NCI-H128 (cell line): ENCODE data around the gene RNF150.
"Not testable (repeated sequence)": the region's sequence is repeated elsewhere in the genome, so short reads cannot be mapped to it uniquely, and the experiment has no call there.

Source experiments
- DNase-seq: peaks from one replicate; lab custom pipeline; 2025; ENCODE audit not compliant: unreplicated experiment; lab: John Stamatoyannopoulos, UW

RNF150 gene

DNA sequence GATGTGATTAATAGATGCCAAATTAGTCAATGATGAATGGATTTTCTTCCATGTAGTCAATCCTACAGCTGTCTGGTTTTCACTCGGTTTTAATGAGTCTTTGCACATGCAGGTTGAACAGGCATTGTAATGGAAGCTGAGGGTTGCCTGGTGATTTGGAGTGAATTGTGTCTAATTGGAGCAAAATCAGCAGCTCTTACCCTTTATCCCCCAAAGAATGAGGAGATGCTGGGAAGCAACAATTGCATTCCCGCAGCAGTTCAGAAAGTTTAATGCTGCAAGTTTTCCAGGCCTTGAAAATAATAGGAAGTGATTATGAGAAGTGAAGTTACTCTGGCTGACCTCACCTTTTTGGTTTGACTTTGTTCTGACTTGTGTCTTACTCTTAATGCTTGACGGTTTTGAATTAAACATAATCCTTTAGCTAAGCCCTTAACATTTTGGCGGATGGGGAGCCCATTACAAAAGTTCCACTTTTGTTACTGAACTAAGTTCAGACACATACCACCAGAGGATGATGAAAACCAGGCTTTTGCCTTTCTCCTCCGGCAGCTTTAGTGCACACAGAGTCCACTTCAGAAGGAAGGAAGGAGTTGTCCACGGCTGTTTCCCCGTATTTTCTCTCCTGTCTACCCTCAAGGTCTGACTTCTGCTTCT is 298.3 kb downstream of the RNF150 start:
- no peak for DNase-seq

DNA sequence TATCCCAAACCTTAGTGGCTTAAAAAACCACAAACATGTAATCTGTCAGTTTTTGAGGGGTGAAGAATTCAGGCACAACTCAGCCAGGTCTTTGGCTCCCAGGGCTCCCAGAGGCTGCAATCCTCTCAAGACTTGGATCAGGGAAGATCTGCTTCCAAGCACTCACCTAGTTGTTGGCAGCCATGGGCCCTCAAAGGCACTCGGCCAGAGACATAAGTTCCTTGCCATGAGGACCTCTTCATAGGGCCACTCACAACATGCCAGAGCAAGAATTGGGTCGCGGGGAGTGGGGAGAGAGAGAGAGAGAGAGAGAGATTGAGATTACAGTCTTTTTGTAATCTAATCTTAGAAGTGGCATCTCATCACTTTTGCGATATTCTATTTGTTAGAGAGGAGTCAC is 300.0 kb downstream of the RNF150 start:
- no peak for DNase-seq

DNA sequence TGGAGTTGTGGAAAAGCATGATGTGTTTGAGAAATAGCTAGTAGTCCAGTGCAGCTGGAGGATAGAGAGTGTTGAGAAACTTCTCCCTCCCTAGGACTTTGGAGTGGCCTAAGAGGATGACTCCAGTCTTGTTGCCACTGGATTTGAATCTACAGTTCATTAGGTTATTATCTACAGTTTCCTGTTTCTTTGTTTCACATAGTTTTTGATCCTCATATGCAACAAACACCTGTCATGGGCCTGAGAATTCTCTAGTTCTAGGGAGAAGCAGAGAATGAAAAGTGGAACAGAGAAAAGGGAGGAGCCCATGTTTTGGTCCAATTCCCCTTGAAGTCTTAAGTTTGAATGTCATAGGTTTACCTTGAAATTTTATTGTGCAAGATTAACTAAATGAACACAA is 303.4 kb downstream of the RNF150 start:
- DNase-seq: no peak

GRCh38 chr4:140826701-140827027 is 306.6 kb downstream of the RNF150 start:
- no peak for DNase-seq

DNA sequence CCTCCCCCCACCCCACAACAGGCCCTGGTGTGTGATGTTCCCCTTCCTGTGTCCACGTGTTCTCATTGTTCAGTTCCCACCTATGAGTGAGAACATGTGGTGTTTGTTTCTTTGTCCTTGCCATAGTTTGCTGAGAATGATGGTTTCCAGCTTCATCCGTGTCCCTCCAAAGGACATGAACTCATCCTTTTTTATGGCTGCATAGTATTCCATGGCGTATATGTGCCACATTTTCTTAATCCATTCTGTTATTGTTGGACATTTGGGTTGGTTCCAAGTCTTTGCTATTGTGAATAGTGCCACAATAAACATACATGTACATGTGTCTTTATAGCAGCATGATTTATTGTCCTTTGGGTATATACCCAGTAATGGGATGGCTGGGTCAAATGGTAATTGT is 312.7 kb downstream of the RNF150 start:
- not testable (repeated sequence) for DNase-seq

DNA sequence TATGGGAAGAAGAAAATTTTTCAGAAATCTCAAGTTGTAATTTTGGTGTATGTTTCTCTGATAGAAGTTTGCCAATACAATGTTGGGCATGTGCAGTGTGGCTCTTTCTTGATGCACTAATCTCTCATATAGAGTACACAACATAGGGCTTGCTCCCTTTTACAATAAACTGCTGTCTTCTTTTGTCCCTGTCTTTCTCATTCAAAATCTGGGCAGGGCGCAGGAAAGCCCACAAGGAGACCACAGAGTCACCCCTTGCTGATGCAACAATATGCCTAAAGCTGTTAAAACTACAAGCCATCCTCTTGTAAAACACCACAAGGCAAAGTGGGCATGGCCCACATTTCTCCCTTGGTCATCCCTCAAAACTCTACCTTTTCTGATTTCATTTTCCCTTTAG is 313.7 kb downstream of the RNF150 start:
- no peak for DNase-seq

GRCh38 chr4:140818433-140818832 is 314.8 kb downstream of the RNF150 start:
- DNase-seq: no peak

- no peak for DNase-seq
Observed at GRCh38 chr4:140816806-140817510, 316.3 kb downstream of the RNF150 start.

- no peak for DNase-seq
Observed at GRCh38 chr4:140813804-140814203, 319.5 kb downstream of the RNF150 start.

- DNase-seq: no peak
Observed at GRCh38 chr4:140812916-140813315, 320.4 kb downstream of the RNF150 start.

DNA sequence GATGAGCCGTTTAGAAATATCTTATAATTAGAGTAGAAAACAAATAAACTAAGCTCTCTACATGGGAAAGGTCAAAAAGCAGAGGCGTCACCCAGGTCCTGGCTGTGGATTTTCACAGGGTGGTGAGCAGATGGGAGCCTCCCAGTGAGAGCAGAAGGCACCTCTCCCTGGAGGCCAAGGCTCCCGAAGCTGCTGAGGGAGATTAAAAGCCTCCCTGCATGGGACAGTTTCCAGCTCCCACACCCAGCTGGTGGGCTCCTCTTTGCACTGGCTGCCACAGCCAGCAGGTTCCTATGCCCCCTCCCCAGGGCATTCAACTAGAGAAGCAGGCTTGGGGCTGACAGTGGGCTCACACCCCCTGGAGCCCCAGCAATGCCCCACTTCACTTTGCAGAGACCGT is 321.8 kb downstream of the RNF150 start:
- DNase-seq: no peak

DNA sequence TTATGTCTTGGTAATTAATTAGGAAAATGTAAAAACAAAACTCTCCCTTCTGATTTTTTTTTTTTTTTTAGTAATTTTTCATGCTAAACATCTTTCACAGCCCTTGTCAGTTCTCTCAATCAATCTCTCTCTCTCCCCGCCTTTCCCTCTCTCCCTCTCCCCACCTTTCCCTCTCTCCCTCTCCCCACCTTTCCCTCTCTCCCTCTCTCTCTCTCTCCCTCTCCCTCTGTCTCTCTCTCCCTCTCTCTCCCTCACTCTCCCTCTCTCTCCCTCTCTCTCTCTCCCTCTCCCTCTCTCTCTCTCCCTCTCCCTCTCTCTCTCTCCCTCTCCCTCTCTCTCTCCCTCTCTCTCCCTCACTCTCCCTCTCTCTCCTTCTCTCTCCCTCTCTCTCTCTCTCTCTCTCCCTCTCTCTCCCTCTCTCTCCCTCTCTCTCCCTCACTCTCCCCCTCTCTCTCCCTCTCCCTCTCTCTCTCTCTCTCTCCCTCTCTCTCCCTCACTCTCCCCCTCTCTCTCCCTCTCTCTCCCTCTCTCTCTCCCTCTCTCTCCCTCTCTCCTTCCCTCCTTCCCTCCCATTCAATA is 322.6 kb downstream of the RNF150 start:
- DNase-seq: not testable (repeated sequence)
